Esophagus squamous epithelium (tissue), 4 donors: ENCODE measurements around the gene TCF19.

ENCODE experiments used
- POLR2A ChIP-seq, 4 donors: fragments of 450-650 bp; IDR thresholded peaks; one replicate each; pipeline ENCODE4 v1.6.1; 2017; ENCODE audit warnings: antibody characterized with exemption in 4 of 4, mild to moderate bottlenecking in 4 of 4, moderate library complexity in 3 of 4
- TF ChIP-seq, protein P1 (sequence below), 6 experiments: fragments of 450-650 bp in 4 of 6; fragments of 200-600 bp in 2 of 6; sonication (generic) in 2 of 6; IDR thresholded peaks; one replicate each; pipeline ENCODE4 v1.5.1; 2016 to 2019; ENCODE audit warnings: antibody characterized with exemption in 6 of 6, mild to moderate bottlenecking in 4 of 6, moderate library complexity in 4 of 6

DNA sequence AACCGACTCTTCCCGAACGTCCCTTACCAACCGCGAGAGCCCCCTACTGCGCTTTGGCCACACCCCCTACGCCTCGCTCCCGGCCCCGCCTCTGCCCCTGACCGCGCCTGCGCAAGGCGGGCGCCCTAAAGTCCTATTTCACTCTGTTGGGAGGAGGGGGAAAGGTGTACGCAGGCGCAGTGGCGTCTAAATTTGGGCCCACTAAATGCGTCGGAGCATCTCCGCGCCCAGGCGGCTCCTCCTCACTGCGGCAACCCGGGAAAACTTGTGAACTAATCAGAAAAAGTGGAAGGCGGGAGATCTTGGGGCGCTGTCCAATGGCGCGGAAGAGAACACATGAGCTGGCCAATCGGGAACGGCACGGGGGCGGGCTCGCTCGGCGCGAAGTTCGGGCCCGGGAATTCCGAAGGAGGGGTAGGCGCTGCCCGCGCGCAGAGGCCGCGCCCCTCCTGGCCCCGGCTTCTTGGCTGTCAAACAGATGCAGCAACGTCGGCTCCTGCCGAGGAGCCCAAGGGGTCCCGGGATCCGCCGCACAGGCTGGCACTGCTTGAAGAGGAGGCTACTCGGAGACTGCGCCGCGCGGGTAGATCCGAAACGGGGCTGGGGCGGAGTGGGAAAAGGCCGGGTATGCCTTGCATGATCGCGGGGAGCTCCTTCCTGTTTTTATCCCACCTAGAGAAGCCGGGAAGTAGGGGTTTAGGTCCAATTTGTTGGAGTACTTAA, at the start of gene TCF19:
- TF ChIP-seq, protein P1, sequence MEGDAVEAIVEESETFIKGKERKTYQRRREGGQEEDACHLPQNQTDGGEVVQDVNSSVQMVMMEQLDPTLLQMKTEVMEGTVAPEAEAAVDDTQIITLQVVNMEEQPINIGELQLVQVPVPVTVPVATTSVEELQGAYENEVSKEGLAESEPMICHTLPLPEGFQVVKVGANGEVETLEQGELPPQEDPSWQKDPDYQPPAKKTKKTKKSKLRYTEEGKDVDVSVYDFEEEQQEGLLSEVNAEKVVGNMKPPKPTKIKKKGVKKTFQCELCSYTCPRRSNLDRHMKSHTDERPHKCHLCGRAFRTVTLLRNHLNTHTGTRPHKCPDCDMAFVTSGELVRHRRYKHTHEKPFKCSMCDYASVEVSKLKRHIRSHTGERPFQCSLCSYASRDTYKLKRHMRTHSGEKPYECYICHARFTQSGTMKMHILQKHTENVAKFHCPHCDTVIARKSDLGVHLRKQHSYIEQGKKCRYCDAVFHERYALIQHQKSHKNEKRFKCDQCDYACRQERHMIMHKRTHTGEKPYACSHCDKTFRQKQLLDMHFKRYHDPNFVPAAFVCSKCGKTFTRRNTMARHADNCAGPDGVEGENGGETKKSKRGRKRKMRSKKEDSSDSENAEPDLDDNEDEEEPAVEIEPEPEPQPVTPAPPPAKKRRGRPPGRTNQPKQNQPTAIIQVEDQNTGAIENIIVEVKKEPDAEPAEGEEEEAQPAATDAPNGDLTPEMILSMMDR (IDR thresholded peaks at IDR 0.05), result peak in 1 of 6 experiments; percentile 6
- TF ChIP-seq POLR2A (IDR thresholded peaks at IDR 0.05), result peak in 2 of 4 donors; percentile 10 to 16
